Upper lobe of left lung (tissue), 4 donors: ENCODE measurements around the gene AMHR2.

Source experiments
- EP300 ChIP-seq, 4 donors: sonication (generic); formaldehyde crosslinking; IDR thresholded peaks; one replicate each; pipeline ENCODE4 v1.5.1; 2017; ENCODE audit warnings: antibody characterized with exemption in 4 of 4, control low read depth in 2 of 4
- POLR2A ChIP-seq, 4 donors: fragments of 450-650 bp; IDR thresholded peaks; one replicate each; pipeline ENCODE4 v1.5.1; 2016 to 2017; ENCODE audit warnings: antibody characterized with exemption in 4 of 4, mild to moderate bottlenecking in 2 of 4
- POLR2AphosphoS5 ChIP-seq, 2 donors: sonication (generic); formaldehyde crosslinking; IDR thresholded peaks; one replicate each; pipeline ENCODE4 v1.5.1; 2017; ENCODE audit warnings: antibody characterized with exemption in 2 of 2
- TF ChIP-seq, protein P1 (sequence below), 6 experiments: fragments of 450-650 bp in 4 of 6; fragments of 200-600 bp in 2 of 6; sonication (generic) in 2 of 6; IDR thresholded peaks; one replicate each; pipeline ENCODE4 v1.5.1; 2016 to 2019; ENCODE audit warnings: antibody characterized with exemption in 6 of 6

DNA sequence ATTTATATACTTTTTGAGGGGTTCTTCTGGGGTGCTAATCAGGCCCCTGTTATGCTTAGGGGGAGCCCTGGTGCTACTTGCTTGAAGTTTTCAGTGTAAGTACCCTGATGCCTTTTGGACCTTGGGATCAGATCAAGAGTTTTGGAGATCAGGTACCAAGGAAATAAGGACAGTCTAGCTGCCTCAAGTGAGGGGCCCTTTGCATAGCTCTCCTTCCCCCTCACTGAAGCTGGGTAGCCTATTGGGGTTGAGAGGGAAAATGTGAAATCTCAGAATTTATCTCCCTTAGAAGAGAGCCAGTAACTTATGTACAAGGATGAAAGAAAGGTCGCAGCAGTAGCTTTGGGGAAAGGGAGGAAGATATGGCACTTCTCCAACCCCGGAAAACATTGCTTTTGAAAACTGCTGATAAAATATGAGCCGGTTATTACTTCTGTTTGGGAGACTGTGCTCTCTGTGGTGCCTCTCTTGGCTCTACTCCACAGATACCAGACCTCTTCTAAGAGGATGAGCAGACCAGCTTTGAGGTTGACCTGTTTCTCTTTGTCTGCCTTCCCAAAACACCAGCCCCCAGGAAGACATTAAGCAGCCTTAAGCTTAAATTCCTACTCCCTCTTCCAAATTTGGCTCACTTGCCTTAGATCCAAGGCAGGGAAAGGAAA, 8.8 kb upstream of the AMHR2 start:
- TF ChIP-seq EP300 (IDR thresholded peaks at IDR 0.05) (no peak), POLR2A (IDR thresholded peaks at IDR 0.05) (no peak), POLR2AphosphoS5 (IDR thresholded peaks at IDR 0.05) (no peak)
- TF ChIP-seq, protein P1, sequence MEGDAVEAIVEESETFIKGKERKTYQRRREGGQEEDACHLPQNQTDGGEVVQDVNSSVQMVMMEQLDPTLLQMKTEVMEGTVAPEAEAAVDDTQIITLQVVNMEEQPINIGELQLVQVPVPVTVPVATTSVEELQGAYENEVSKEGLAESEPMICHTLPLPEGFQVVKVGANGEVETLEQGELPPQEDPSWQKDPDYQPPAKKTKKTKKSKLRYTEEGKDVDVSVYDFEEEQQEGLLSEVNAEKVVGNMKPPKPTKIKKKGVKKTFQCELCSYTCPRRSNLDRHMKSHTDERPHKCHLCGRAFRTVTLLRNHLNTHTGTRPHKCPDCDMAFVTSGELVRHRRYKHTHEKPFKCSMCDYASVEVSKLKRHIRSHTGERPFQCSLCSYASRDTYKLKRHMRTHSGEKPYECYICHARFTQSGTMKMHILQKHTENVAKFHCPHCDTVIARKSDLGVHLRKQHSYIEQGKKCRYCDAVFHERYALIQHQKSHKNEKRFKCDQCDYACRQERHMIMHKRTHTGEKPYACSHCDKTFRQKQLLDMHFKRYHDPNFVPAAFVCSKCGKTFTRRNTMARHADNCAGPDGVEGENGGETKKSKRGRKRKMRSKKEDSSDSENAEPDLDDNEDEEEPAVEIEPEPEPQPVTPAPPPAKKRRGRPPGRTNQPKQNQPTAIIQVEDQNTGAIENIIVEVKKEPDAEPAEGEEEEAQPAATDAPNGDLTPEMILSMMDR (IDR thresholded peaks at IDR 0.05): no peak
